ENCODE data around the gene TELO2.

Gene TELO2

GRCh38 chr16:1556254-1556653 is 63.1 kb downstream of the TELO2 start:
- DNase-seq (ENCODE audit: low read depth) = no peak

GRCh38 chr16:1557074-1557473 is 63.9 kb downstream of the TELO2 start:
- no peak for DNase-seq (ENCODE audit: low read depth)

GRCh38 chr16:1557576-1557975 is 64.4 kb downstream of the TELO2 start:
- no peak for DNase-seq (ENCODE audit: low read depth)

- DNase-seq (ENCODE audit: low read depth) = no peak
Measured at GRCh38 chr16:1559446-1559975, 66.4 kb downstream of the TELO2 start.
